GM19438 (cell line): Measurements from ENCODE around the gene WWTR1.

Source experiments
- ATAC-seq: cut with Tn5 transposase; IDR thresholded peaks from one replicate; pipeline ENCODE4 v1.9.1; 2021; ENCODE audit warnings: low read depth; ENCODE audit not compliant: unreplicated experiment

Gene WWTR1

DNA sequence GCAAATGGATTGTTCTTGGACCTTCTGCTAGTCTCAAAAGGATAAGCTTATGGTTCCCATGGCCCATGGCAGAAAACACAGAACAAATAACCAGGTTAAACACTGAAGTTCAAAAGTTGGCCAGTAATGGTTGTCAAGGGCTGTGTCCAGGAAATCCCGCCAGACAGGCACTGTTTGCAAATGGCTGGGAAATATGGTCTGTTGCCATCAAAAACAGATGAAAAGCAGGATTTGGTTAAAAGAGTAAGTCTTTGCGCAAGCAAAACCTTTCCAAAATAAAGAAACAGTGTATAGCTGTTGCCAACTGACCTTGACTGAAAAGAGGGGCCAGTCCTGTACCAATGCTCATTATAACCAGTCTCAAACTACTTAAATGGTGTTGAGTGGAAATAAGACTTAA lies 58.6 kb downstream of the WWTR1 start:
- no peak for ATAC-seq

DNA sequence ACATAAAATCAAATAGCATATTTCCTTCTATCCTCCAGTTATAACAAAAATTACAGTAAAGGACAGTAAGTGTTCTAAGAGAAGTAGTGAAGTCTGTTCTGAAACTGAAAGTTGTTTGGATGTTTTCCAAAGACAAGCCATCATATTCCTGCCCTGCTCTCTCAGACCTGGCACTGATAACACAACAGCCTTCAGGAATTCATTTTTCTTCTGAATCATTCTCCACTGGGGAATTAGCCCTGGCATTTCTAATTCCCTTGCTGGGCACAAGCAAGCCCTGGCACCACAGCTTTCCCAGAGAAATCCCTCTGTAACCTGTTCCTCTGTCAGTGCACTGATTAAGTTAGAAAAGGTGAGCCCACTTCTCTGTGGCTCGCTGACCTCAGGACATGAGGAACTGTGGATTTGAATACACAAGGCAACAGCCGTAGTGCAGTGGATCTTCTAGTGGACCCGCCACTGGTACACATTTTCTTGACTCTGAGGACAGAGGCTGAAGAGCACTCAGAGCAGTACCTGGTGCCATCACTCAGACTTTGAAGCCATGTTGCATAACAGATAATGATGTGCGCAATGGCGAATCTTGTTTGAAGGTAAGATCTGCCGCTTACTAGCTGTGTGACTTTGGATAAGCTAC lies 61.6 kb downstream of the WWTR1 start:
- no peak for ATAC-seq

DNA sequence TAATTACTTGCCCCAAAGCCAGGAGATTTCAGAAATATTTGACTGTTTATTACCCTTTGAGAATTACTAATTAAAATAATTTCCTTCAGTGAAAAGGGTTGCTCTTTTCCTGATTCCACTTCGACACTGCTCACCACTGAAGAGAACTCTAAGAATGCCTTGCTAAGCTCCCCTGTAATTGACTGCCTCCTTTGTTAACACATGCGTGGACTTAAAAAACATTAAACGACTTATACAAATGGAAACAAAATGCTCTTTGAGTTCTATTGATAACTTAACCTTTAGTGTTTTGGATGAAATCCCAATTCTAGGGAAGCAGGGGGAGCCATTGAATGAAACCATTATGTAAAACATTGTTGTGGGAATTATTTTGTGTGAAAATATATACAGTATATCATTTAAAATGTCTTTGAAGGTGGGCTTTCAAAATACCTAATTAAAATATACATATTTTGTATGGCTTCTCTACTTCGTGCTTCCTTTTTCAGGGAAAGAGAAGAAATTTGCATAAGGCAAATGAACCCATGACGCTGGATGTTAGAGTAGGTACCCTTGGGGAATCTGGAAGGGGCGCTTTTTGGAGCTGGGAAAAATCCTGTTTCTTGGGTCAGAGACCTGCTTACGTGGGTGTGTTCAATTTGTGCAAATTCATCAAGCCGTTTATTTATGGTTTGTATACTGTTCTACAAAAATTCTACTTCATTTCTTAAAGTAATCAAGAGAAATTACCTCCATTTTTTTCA lies 64.2 kb downstream of the WWTR1 start:
- ATAC-seq, result no peak

DNA sequence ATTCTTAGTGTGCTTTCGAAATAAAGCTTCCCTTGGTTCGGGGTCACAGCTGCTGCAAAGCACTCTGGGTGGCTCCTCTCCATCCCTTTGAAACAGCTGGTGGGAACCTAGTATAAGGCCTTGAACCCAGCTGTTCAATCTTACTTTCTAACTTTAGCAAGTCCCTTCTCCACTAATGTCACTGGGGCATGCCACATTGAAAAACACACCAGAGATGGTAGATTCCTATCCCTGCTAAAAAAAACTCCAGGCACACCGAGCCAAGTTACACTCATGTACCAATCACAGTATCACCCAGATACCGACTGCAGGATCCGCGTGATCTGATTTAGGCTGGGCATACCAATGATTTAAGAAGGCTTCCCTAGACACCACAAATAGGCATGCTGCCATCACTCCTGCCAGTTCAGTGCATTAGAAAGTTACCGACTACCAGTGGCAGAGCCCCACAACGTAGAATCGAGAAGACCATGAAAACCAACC lies 65.0 kb downstream of the WWTR1 start:
- ATAC-seq, result no peak

DNA sequence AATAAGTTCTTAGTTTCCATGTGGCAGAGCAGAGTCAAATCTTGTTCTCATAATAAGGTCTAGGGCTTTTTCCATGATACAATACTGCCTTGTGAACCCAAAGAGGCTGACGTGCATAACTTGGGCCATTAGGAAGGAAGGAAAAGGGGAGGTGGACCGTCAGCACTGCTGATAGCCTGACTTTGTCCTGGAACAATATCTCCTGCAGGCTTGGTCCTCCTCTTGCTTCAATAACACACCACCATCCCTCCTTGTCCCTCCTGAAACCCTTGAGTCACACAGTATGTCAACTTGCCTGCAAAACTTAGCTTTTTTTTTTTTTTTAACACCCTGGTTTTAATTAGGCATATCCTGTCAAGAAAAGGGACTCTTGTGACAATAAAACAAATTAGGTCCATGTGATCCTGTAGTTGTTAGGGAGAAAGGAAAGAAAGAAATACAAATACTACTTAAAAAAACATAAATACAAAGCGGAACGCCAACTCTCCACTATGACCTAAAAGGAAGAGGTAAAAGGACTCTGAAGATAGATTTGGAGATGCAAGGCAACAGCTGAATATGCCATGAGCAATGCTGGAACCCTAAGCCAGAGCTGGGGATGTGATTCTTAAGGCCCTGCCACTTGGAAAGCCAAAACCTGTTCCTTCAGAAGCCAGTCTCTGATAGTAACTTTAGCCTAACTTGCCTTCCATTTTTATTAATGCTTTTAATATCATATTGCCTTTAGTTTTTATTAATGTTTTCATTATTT lies 67.0 kb downstream of the WWTR1 start:
- no peak for ATAC-seq

DNA sequence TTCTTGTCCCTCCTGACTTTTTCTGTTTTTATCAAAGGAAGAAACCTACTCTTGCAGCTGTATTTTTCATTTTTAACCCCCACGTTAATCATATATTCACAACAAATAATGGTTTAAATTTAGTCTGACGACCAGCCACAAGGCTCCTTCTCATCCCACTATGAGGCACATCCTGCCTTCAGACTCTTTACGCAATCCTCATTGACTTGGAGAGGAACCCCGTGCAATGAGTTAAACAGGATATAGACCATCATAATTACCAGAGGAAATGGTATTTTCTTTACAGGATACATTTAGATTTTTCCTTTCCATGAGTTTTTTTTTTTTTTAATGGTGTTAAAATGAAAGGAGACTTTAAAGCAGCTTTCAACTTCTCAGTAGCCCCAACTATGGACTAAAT lies 68.5 kb downstream of the WWTR1 start:
- ATAC-seq, result no peak

DNA sequence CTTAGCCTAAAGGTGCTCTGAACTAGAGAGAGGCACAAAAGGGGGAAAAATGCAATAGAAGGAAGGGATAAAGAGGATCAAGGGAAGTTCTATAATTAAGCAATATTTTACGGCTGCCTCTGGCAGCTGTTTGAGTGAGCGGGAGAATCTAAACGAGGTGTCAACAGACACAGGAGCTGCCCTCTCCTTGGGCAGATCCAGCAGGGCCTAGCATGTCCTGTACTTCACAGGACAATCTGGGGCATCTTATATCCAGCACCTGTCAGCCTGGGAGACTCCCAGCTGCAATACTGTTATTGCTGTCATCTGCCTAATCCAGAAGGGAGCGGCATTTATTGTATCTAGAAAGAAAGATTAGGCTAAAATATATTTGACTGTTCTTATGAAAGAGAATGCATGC lies 68.9 kb downstream of the WWTR1 start:
- ATAC-seq, result no peak

DNA sequence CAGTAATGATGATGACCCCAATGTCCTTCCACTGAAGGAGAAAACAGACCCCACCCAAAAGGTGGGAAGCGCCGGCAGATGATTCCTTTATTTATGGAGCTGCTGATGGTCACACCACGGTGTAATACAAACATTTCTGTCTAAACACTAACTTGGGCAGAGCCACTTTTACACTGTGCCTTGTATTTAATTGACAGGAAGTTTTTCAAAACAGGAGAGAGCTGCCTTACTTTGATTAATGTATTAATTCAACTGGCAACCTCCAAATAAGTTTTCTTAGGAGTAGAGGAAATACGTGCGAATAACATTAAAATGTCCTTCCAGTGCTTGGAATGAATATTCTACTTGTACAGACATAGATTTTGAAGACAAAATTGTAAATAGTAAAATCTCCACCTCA lies 70.4 kb downstream of the WWTR1 start:
- ATAC-seq, result no peak

DNA sequence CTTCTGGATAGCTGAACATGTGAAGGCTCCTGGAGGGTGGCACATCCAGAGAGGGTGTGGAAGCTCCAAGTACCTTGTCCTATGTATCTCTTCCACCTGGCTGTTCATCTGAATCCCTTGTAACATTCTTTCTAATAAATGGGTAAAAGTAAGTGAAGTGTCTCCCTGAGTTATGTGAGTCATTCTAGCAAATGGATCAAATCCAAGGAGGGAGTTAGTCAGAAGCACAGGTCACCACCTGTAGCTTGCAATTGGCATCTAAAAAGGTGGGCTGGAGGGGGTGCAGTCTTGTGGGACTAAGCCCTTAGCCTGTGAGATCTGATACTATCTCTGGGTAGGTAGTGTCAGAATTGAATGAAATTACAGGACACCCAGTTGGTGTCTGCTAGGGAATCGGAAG lies 71.0 kb downstream of the WWTR1 start:
- ATAC-seq, result no peak

DNA sequence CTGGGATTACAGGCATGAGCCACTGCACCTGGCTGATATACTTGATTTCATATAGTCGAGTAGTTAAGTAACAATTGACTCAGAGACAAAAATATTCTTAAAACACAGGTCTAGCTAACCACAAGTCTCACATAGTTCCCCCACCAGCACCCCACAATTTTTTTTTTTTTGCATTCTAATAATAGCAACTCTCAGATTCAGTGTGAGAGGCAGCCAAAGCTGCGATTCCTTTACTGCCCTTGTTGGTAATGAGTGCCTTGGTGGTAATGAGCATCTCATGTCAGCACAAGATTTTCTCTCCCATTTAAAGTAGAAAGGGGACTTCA lies 72.5 kb downstream of the WWTR1 start:
- peak; percentile 80 for ATAC-seq

DNA sequence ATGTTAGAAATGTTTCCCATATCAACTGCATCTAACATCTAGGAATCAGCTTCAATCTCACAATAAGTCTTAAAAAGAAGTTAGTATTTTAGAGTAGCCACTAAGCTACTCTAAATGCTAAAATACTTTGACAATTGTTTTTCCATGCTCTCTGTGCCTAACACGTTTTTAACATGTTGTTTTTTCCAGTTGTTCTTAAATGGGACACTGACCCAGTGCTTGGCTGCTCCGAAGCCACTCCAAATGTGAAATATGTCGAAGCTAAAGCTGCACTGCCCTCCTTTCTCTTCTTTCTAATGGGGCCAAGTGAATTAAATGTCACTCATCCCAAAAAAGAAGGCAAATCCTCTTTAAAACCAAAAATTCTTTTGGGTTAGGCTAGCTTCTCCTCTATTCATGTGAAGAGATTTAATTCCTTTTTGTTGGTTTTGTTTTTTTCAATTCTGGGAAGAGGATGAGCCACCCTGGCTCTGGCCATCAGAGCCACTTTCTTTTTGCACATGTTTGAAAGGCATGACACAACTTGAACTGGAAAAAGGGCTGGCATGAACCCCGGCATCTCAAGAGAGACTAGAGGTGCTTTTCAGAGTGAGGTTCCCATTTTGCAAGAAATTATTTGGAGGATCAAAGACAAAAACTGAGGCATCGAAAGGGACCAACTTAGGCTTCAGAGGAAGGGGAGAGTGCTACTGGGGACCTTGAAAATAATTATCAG lies 73.7 kb downstream of the WWTR1 start:
- ATAC-seq, result no peak

DNA sequence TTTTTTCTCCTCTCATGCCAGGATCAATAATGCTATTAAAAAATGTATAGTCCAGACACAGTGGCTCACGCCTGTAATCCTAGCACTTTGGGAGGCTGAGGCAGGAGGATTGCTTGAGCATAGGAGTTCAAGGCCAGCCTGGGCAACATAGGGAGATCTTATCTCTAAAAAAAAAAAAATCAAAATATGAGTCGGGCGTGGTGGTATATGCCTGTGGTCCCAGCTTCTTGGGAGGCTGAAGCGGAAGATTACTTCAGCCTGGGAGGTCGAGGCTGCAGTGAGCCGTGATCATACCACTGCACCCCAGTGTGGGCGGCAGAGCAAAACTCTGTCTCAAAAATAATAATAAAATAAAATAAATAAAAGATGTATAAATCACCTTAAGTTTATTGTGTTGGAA lies 75.4 kb downstream of the WWTR1 start:
- ATAC-seq, result no peak

DNA sequence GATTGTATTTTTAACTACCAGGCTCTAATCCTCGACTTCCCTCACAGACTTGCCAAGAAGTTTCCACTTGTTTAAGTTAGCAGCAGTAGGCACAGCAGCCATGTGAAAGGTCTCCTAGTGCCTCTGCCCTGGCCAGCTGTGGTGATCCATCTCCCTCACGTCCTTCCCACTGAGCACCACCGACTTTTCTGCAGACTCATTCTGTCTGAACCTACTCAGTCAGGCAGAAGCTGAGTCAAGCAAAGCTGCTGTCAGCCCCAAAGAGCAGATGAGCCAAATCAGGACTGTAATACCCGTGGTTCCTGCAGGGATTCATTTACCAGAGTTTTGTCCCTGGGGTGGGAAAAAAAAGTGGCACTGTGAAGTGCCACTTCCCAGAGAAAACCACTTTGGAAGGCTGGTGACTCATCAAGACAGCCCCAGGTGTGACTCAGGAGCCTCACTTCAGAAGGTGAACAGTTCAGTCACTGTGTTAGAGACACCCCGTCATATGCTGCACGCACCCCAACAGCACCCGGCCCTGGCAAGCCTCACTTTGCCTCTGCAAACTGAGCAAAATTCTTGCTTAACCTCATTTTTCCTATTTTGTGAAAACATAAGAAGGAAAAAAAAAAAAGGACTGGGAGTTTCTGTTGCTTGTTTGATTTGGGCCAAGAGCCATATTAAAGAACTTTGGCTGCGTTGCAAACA lies 76.0 kb downstream of the WWTR1 start:
- ATAC-seq, result no peak

DNA sequence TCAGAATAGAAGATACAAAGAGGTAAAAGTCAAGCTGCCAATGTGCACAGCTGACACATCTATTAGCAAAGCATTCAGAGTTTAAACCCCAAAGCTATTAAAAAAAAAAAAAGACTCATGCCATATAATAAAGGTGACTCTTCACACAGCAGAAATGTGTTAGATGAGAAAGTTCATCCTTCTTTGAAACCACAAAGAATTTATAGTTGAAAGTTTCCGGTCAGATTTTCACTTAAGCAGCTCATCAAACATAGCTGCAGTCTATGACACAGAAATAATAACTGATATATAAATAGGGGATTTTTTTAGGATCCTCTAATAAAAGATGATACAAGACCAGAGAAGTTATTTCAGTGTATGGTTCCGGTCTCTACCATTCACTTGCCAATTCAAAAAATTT lies 76.6 kb downstream of the WWTR1 start:
- ATAC-seq, result no peak

DNA sequence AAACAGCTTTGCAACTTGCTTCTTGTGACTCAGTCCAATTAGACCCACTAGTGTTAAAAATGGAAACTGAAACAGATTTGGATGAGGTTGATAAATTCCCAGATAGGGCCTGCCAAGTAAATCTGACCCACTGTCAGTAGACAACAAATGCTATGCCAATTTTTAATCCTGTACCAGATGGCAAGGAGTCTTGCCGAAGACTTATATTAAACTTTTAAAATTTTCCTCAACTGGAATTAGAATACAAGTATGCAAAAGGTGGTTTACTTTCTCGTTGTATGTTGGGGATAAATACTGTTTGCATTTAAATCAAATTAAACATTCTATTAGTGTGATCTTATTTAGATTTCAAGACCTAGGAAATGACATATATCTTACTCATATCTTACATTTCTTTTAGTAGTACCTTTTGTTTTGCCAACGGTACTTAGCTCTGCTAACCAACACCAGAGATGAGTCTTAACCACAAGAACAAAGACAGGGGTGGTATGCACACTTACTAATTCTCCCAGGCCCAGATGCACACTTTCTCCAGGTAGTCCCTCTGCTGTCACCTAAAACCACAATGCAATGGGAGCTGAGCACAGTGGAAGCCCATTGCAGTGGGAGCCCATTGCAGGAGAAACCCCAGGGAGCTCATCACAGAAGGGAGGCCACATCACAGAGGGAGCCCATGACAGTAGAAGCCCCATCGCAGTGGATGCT lies 77.8 kb downstream of the WWTR1 start:
- no peak for ATAC-seq

DNA sequence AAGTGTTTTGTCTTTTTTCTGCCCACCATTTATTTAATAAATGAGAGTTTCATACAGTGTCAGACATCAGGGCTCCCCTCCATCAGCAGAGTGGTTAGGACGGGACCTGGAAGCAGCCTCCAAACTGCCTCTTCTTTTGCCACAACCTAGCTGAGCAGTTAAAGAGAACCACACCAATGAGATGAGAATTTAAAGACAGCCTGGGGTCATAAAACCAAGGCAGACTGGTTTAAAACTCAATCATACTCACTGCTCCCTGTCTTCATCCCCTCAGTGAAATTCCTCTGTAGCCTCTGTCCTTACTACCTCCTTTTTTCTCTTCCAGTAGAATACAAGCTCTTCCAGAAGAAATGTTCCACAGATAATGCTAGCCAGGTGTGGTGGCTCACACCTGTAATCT lies 78.7 kb downstream of the WWTR1 start:
- no peak for ATAC-seq

DNA sequence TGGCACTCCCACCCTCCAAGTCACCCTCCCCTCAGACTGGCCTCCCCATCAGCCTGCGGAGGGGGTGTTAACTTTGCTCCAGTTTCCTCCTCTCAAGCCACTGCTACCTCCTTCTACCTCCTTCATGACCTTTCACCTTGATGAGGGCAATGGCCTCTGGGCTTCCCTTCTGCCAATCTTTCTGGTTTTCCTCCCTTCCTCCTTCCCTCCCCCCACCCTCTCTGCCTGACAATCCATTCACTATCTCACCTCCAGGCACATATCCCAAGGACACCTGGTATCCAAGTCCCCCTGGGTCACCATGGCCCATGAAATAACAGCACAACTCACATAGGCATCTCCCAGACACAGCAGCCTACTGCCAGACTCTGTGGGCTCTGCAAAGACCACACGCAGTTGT lies 80.0 kb downstream of the WWTR1 start:
- ATAC-seq, result no peak

DNA sequence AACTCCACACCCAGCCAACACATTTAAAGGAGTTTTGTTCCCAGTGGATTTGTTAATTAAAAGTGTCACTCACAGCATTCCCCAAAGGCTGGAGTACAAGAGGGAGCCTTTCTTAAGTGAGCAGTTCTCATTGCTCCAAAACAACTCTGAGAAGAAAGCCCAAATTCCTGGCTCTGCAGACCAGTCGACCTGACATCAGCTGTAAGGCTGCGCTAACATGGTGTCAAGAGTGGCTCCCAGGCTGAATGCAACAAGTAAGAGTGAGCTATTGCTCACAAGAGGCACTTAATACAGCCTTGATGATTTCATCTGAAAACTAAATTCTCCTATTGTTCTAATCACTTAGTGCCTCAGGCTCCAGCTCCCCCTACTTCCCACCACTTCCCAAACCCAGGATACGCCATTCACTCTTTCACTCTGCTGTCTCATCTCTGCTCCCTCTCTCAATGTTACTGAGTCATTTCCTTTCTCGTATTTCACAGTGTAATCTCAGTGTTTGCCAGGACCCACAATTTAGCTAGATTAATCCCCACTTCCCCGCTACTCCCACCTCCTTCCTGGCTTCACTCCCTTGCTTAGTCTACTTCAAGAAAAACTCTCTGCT lies 81.8 kb downstream of the WWTR1 start:
- ATAC-seq, result no peak

DNA sequence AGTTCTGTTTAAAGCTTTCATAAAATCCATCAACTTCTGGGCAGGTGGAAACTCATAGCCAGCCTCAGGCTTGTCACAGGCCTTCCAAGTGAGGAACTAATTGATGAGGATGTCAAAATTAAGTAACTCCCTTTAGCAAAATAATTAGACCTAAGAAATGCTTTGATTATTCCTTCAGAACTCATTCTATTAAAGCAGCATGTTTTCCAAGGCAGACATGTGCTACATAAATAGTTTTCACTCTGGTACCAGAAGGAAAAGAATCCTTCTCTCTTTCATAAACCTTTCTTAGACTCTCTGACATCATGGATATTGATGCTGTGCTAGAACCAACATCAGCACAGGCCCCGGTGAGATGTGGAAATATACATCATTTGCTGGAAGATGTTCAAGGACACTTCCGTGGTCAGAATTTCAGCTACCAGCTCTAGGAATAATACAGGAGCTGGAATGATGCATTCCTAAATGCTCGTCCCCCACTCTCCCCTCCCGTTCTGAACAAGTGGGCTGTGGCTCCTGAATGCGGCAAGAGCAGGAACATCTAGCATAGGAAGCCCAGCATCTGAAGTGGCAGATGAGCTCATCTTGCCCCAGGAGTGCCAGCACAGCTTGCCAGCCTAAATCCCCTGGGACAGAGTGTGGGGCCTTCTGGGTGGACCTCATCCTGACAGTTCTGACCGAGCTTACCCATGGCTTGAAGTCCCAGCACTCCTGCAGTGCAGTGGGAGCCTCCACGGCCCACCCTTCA lies 82.4 kb downstream of the WWTR1 start:
- no peak for ATAC-seq
